ENCODE data around the gene AARS2.

Gene AARS2

GRCh38 chr6:44305200-44305725, 7.9 kb downstream of the AARS2 start:
- TF ChIP-seq MYC (IDR thresholded peaks at IDR 0.05; ENCODE audit: low read depth, low read length) (no peak), MAX (IDR thresholded peaks at IDR 0.05; ENCODE audit: low read depth, low read length) (no peak), CTCF (IDR thresholded peaks at IDR 0.05; ENCODE audit: low read depth, low read length) (no peak), POLR2A (IDR thresholded peaks at IDR 0.05; ENCODE audit: extremely low read depth, insufficient read length) (no peak)
- H3K4me3 ChIP-seq (ENCODE audit: low read depth, low read length) = no peak overlapping the region
- DNase-seq (ENCODE audit: low read depth) = no peak

GRCh38 chr6:44304282-44305199, 8.6 kb downstream of the AARS2 start:
- H3K4me3 ChIP-seq (ENCODE audit: low read depth, low read length) = no peak overlapping the region
- TF ChIP-seq CTCF (IDR thresholded peaks at IDR 0.05; ENCODE audit: low read depth, low read length) (peak; percentile 87), MAX (IDR thresholded peaks at IDR 0.05; ENCODE audit: low read depth, low read length) (no peak)
- DNase-seq (ENCODE audit: low read depth) = peak; percentile 71

- TF ChIP-seq MYC (IDR thresholded peaks at IDR 0.05; ENCODE audit: low read depth, low read length) (no peak), CTCF (IDR thresholded peaks at IDR 0.05; ENCODE audit: low read depth, low read length) (no peak), POLR2A (IDR thresholded peaks at IDR 0.05; ENCODE audit: extremely low read depth, insufficient read length) (no peak), MAX (IDR thresholded peaks at IDR 0.05; ENCODE audit: low read depth, low read length) (no peak)
- no peak for DNase-seq (ENCODE audit: low read depth)
- no peak overlapping the region for H3K4me3 ChIP-seq (ENCODE audit: low read depth, low read length)
Measured at GRCh38 chr6:44303842-44304241, 9.3 kb downstream of the AARS2 start.

GRCh38 chr6:44302856-44303255, 10.3 kb downstream of the AARS2 start:
- no peak for TF ChIP-seq CTCF (IDR thresholded peaks at IDR 0.05; ENCODE audit: low read depth, low read length)
- TF ChIP-seq POLR2A (IDR thresholded peaks at IDR 0.05; ENCODE audit: extremely low read depth, insufficient read length) = no peak
- TF ChIP-seq MYC (IDR thresholded peaks at IDR 0.05; ENCODE audit: low read depth, low read length) = no peak
- no peak for TF ChIP-seq MAX (IDR thresholded peaks at IDR 0.05; ENCODE audit: low read depth, low read length)
- no peak for DNase-seq (ENCODE audit: low read depth)
- H3K4me3 ChIP-seq (ENCODE audit: low read depth, low read length) = no peak overlapping the region

- no peak for DNase-seq (ENCODE audit: low read depth)
- H3K4me3 ChIP-seq (ENCODE audit: low read depth, low read length) = no peak overlapping the region
Measured at GRCh38 chr6:44301782-44302564, 11.2 kb downstream of the AARS2 start.

More at GRCh38 chr6:44301782-44302564, 11.2 kb downstream of the AARS2 start:
- TF ChIP-seq MYC (IDR thresholded peaks at IDR 0.05; ENCODE audit: low read depth, low read length) (no peak), POLR2A (IDR thresholded peaks at IDR 0.05; ENCODE audit: extremely low read depth, insufficient read length) (no peak), CTCF (IDR thresholded peaks at IDR 0.05; ENCODE audit: low read depth, low read length) (no peak), MAX (IDR thresholded peaks at IDR 0.05; ENCODE audit: low read depth, low read length) (no peak)
